Measurements from ENCODE around the gene BCAS3. TPM values are rescaled to one million over a fixed set of nuclear protein-coding genes. Genes with fewer than 3 reads are reported as not detected.

Gene BCAS3
- total RNA-seq, 2 donors from 2014 or later: 28.0 to 37.7 TPM

GRCh38 chr17:60827943-60828342, 150.3 kb downstream of the BCAS3 start:
- H3K27ac Mint-ChIP-seq: no peak overlapping the region
- no peaks in the 10 kb centered on the region for H3K27me3 Mint-ChIP-seq (ENCODE audit: insufficient read depth)
- Histone ChIP-seq H3K27me3 (ENCODE audit: control insufficient read depth, insufficient read depth, low read length, poor library complexity, severe bottlenecking) (no peaks in the 10 kb centered on the region), H3K36me3 (ENCODE audit: control insufficient read depth, insufficient read depth, low read length) (no peaks in the 10 kb centered on the region), H3K9ac (ENCODE audit: extremely low read depth, low read length, poor library complexity, severe bottlenecking) (no peak overlapping the region), H3K27ac (ENCODE audit: low read depth, low read length) (no peak overlapping the region), H3K4me3 (ENCODE audit: low read length) (no peak overlapping the region), H3K4me1 (ENCODE audit: control insufficient read depth, insufficient read depth, low read length) (no peaks in the 10 kb centered on the region), H3K9me3 (ENCODE audit: control insufficient read depth, low read length) (no peaks in the 10 kb centered on the region)
- H3K9me3 Mint-ChIP-seq: no peaks in the 10 kb centered on the region
- DNase-seq: no peak
- TF ChIP-seq, protein P1, sequence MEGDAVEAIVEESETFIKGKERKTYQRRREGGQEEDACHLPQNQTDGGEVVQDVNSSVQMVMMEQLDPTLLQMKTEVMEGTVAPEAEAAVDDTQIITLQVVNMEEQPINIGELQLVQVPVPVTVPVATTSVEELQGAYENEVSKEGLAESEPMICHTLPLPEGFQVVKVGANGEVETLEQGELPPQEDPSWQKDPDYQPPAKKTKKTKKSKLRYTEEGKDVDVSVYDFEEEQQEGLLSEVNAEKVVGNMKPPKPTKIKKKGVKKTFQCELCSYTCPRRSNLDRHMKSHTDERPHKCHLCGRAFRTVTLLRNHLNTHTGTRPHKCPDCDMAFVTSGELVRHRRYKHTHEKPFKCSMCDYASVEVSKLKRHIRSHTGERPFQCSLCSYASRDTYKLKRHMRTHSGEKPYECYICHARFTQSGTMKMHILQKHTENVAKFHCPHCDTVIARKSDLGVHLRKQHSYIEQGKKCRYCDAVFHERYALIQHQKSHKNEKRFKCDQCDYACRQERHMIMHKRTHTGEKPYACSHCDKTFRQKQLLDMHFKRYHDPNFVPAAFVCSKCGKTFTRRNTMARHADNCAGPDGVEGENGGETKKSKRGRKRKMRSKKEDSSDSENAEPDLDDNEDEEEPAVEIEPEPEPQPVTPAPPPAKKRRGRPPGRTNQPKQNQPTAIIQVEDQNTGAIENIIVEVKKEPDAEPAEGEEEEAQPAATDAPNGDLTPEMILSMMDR (conservative IDR thresholded peaks at IDR 0.05): no peak
- no peaks in the 10 kb centered on the region for H3K36me3 Mint-ChIP-seq (ENCODE audit: low read depth)
- H3K4me3 Mint-ChIP-seq: no peak overlapping the region
- no peaks in the 10 kb centered on the region for H3K4me1 Mint-ChIP-seq

- Histone ChIP-seq H3K4me1 (ENCODE audit: control insufficient read depth, insufficient read depth, low read length) (no peaks in the 10 kb centered on the region), H3K9me3 (ENCODE audit: control insufficient read depth, low read length) (no peaks in the 10 kb centered on the region), H3K27me3 (ENCODE audit: control insufficient read depth, insufficient read depth, low read length, poor library complexity, severe bottlenecking) (no peaks in the 10 kb centered on the region), H3K27ac (ENCODE audit: low read depth, low read length) (no peak overlapping the region), H3K4me3 (ENCODE audit: low read length) (no peak overlapping the region), H3K36me3 (ENCODE audit: control insufficient read depth, insufficient read depth, low read length) (no peaks in the 10 kb centered on the region), H3K9ac (ENCODE audit: extremely low read depth, low read length, poor library complexity, severe bottlenecking) (no peak overlapping the region)
- Mint-ChIP-seq H3K4me3 (no peak overlapping the region), H3K36me3 (ENCODE audit: low read depth) (no peaks in the 10 kb centered on the region), H3K27ac (no peak overlapping the region), H3K9me3 (no peaks in the 10 kb centered on the region), H3K4me1 (peaks cover 2% of the 10 kb centered on the region), H3K27me3 (ENCODE audit: insufficient read depth) (no peaks in the 10 kb centered on the region)
- TF ChIP-seq, protein P1 (conservative IDR thresholded peaks at IDR 0.05): no peak
- WGBS, 2 experiments (ENCODE audit: insufficient coverage in 1 of 2, insufficient read length in 1 of 2): 75% methylated on average over 1 of the region's 2 CpGs; no CpG with 5 or more reads in 1 of the 2 experiments
- no peak for DNase-seq
Measured at GRCh38 chr17:60832151-60832585, 154.5 kb downstream of the BCAS3 start.

GRCh38 chr17:60832631-60833030, 155.0 kb downstream of the BCAS3 start:
- Histone ChIP-seq H3K27me3 (ENCODE audit: control insufficient read depth, insufficient read depth, low read length, poor library complexity, severe bottlenecking) (no peaks in the 10 kb centered on the region), H3K27ac (ENCODE audit: low read depth, low read length) (no peak overlapping the region), H3K9ac (ENCODE audit: extremely low read depth, low read length, poor library complexity, severe bottlenecking) (no peak overlapping the region), H3K4me3 (ENCODE audit: low read length) (no peak overlapping the region), H3K4me1 (ENCODE audit: control insufficient read depth, insufficient read depth, low read length) (no peaks in the 10 kb centered on the region), H3K36me3 (ENCODE audit: control insufficient read depth, insufficient read depth, low read length) (no peaks in the 10 kb centered on the region), H3K9me3 (ENCODE audit: control insufficient read depth, low read length) (no peaks in the 10 kb centered on the region)
- no peaks in the 10 kb centered on the region for H3K27me3 Mint-ChIP-seq (ENCODE audit: insufficient read depth)
- no peak overlapping the region for H3K27ac Mint-ChIP-seq
- no peak overlapping the region for H3K4me3 Mint-ChIP-seq
- no peak for DNase-seq
- TF ChIP-seq, protein P1 (conservative IDR thresholded peaks at IDR 0.05): no peak
- no peaks in the 10 kb centered on the region for H3K36me3 Mint-ChIP-seq (ENCODE audit: low read depth)
- H3K9me3 Mint-ChIP-seq: no peaks in the 10 kb centered on the region
- peaks cover 2% of the 10 kb centered on the region for H3K4me1 Mint-ChIP-seq
